NCI-H1417 (cell line): Measurements from ENCODE around the gene CDYL.
A peak's percentile ranks its signal among the peaks of the same experiment; 100 is the strongest.

Experiments used
- DNase-seq, 3 experiments: peaks; one replicate each; lab custom pipeline; 2025; lab: John Stamatoyannopoulos, UW

CDYL gene

GRCh38 chr6:4776131-4776492 lies at the start of gene CDYL:
Gene CDYL, plus strand, starts transcription at chr6:4776404. Its CDS starts 380 bp downstream, at chr6:4776784.
- DNase-seq, result peak; percentile 82 to 93 (median 87)

- no peak for DNase-seq
Measured at GRCh38 chr6:4726645-4727044, 49.6 kb upstream of the CDYL start.

- no peak for DNase-seq
Measured at GRCh38 chr6:4727217-4727616, 49.0 kb upstream of the CDYL start.

GRCh38 chr6:4727671-4728435 lies 48.4 kb upstream of the CDYL start:
- DNase-seq, result peak in 2 of 3 experiments; percentile 34 to 74

GRCh38 chr6:4728436-4728769 lies 47.8 kb upstream of the CDYL start:
- no peak for DNase-seq

GRCh38 chr6:4728926-4729325 lies 47.3 kb upstream of the CDYL start:
- DNase-seq, result no peak

GRCh38 chr6:4731996-4732395 lies 44.2 kb upstream of the CDYL start:
- DNase-seq, result no peak

- DNase-seq, result peak in 1 of 3 experiments; percentile 26
Measured at GRCh38 chr6:4732691-4733315, 43.4 kb upstream of the CDYL start.

- DNase-seq, result no peak
Measured at GRCh38 chr6:4736371-4736873, 39.8 kb upstream of the CDYL start.

GRCh38 chr6:4740032-4740431 lies 36.2 kb upstream of the CDYL start:
- DNase-seq, result no peak

GRCh38 chr6:4743062-4743461 lies 33.1 kb upstream of the CDYL start:
- no peak for DNase-seq

GRCh38 chr6:4743926-4744325 lies 32.3 kb upstream of the CDYL start:
- DNase-seq, result no peak

GRCh38 chr6:4747588-4747987 lies 28.6 kb upstream of the CDYL start:
- DNase-seq, result peak in 2 of 3 experiments; percentile 22 to 91

GRCh38 chr6:4751823-4752464 lies 24.3 kb upstream of the CDYL start:
- DNase-seq, result no peak

- DNase-seq, result no peak
Measured at GRCh38 chr6:4756247-4756646, 20.0 kb upstream of the CDYL start.

- no peak for DNase-seq
Measured at GRCh38 chr6:4759997-4760396, 16.2 kb upstream of the CDYL start.

- no peak for DNase-seq
Measured at GRCh38 chr6:4760773-4761172, 15.4 kb upstream of the CDYL start.

- DNase-seq, result no peak
Measured at GRCh38 chr6:4762294-4762693, 13.9 kb upstream of the CDYL start.

GRCh38 chr6:4763921-4764320 lies 12.3 kb upstream of the CDYL start:
- DNase-seq, result no peak

GRCh38 chr6:4768815-4769214 lies 7.4 kb upstream of the CDYL start:
- no peak for DNase-seq

GRCh38 chr6:4772750-4773149 lies 3.5 kb upstream of the CDYL start:
- DNase-seq, result no peak

- no peak for DNase-seq
Measured at GRCh38 chr6:4773181-4773580, 3.0 kb upstream of the CDYL start.

GRCh38 chr6:4774296-4774695 lies 1.9 kb upstream of the CDYL start:
- DNase-seq, result no peak
